ENCODE results near the gene IFNA17. TPM values are rescaled to one million over a fixed set of nuclear protein-coding genes. Genes with fewer than 3 reads are reported as not detected.
"Not testable (repeated sequence)": the region's sequence is repeated elsewhere in the genome, so short reads cannot be mapped to it uniquely, and the experiment has no call there.

IFNA17 gene
- total RNA-seq, 1 donor: not detected

DNA sequence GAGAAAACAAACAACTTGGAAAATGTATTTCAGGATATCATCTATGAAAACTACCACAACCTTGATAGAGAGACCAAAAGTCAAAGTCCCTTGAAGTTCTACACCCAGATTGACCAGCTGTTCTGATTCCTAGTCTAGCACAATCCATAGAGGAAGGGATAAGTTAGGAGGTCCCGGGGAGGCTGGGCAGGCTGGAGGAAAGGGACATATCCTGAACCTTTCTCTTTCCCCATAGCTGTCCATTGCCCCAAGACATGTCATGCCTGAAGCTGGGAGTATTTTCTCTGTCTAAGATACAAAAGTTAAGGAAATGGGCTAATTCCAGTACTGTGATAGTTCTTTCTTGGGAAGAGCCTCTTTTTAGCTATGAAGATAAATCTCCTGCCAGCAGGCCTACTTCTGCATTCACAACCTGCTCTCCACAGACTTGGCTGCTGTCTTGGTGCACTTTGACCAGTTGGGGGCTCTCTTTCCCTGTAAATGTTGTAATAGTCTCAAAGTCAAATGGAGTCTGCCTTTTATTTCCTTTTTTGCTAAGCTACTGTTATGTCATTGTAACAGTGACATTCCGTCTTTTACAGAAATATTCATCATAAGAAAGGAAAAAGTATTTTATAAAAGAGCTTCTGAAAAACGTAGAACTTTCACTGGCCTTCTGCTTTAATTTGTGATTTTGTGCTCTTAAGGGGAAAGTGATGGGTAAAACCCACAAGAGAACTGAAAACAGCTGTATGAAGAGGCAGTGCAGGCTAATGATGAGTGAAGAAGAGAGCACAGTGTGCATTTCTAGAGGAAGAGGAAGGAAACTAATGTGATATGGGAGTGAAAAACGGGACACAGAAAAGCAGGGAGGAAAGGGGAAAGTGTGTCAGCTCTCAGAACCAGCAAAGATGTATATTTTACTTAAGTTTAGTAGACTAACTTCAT is 44.9 kb downstream of the IFNA17 start:
- H3K79me2 ChIP-seq (ENCODE audit: insufficient read depth, low read length); H3K4me1 ChIP-seq (ENCODE audit: insufficient read depth, low read length); H3K4me3 ChIP-seq (ENCODE audit: insufficient read depth, low read length); H3K27ac ChIP-seq (ENCODE audit: low read depth, low read length); H2AFZ ChIP-seq (ENCODE audit: low read length); H3K36me3 ChIP-seq (ENCODE audit: insufficient read depth, low read length); H4K20me1 ChIP-seq (ENCODE audit: insufficient read depth, low read length); H3K4me2 ChIP-seq (ENCODE audit: insufficient read depth, low read length); H3K27me3 ChIP-seq (ENCODE audit: insufficient read depth, low read length); DNase-seq (ENCODE audit: insufficient read length, low spot score, missing footprints); H3K9me3 ChIP-seq (ENCODE audit: low read depth, low read length): not testable (repeated sequence)
- peak; percentile 62 for TF ChIP-seq CTCF (IDR thresholded peaks at IDR 0.05; ENCODE audit: extremely low read depth, low read depth, low read length)

Other genes with a start within 250 kb of the IFNA17 start
- 6.8 and 8.3 TPM in 2 replicates for gene HACD4, start 196.6 kb downstream of the IFNA17 start, total RNA-seq
- not detected in 2 replicates for gene IFNB1, start 150.3 kb downstream of the IFNA17 start, total RNA-seq
- gene IFNW1, start 86.4 kb downstream of the IFNA17 start, total RNA-seq: not detected in 2 replicates
- not detected in 2 replicates for gene IFNA21, start 61.6 kb downstream of the IFNA17 start, total RNA-seq
- gene IFNA4, start 40.6 kb downstream of the IFNA17 start, total RNA-seq: not detected in 2 replicates
- not detected in 2 replicates for gene IFNA7, start 26.0 kb downstream of the IFNA17 start, total RNA-seq
- not detected in 2 replicates for gene IFNA10, start 21.1 kb downstream of the IFNA17 start, total RNA-seq
- not detected in 2 replicates for gene IFNA16, start 10.9 kb downstream of the IFNA17 start, total RNA-seq
- gene IFNA14, start 11.8 kb upstream of the IFNA17 start, total RNA-seq: not detected in 2 replicates
- not detected in 2 replicates for gene IFNA5, start 77.1 kb upstream of the IFNA17 start, total RNA-seq
- 35.9 and 38.4 TPM in 2 replicates for gene KLHL9, start 107.2 kb upstream of the IFNA17 start, total RNA-seq
- not detected in 2 replicates for gene IFNA6, start 122.7 kb upstream of the IFNA17 start, total RNA-seq
- gene IFNA13, start 139.8 kb upstream of the IFNA17 start, total RNA-seq: not detected in 2 replicates
- gene IFNA2, start 157.2 kb upstream of the IFNA17 start, total RNA-seq: not detected in 2 replicates
- gene IFNA8, start 180.9 kb upstream of the IFNA17 start, total RNA-seq: not detected in 2 replicates
- gene IFNA1, start 212.2 kb upstream of the IFNA17 start, total RNA-seq: not detected in 2 replicates

Measured in osteoblast (primary cell).